KMS-11 (cell line): ENCODE results near the gene C11orf86.

Experiments used
- H2AFZ ChIP-seq: fragments of 200-600 bp; sonication (generic); 2 replicates; pipeline ENCODE4 v1.6.1; 2016; ENCODE audit warnings: antibody characterized with exemption, mixed run types, low read depth
- H3K27ac ChIP-seq: fragments of 200-600 bp; sonication (generic); 2 replicates; pipeline ENCODE4 v1.6.1; 2016; ENCODE audit warnings: mild to moderate bottlenecking, mixed run types
- H3K27me3 ChIP-seq: fragments of 200-600 bp; sonication (generic); 2 replicates; pipeline ENCODE4 v1.6.1; 2017; ENCODE audit warnings: mild to moderate bottlenecking, low read depth, mixed run types, moderate library complexity; ENCODE audit not compliant: insufficient read depth
- H3K36me3 ChIP-seq: fragments of 200-600 bp; sonication (generic); 2 replicates; pipeline ENCODE4 v1.6.1; 2017; ENCODE audit warnings: mild to moderate bottlenecking, mixed run types; ENCODE audit not compliant: insufficient read depth
- H3K4me1 ChIP-seq: fragments of 200-600 bp; sonication (generic); 2 replicates; pipeline ENCODE4 v1.6.1; 2016; ENCODE audit warnings: mild to moderate bottlenecking, low read depth, mixed run types; ENCODE audit not compliant: poor library complexity, severe bottlenecking
- H3K4me2 ChIP-seq: fragments of 200-600 bp; sonication (generic); 2 replicates; pipeline ENCODE4 v1.7.0; 2016; ENCODE audit warnings: mild to moderate bottlenecking, mixed run types
- H3K4me3 ChIP-seq: fragments of 200-600 bp; sonication (generic); IDR thresholded peaks from 2 replicates; pipeline ENCODE4 v1.6.1; 2017; ENCODE audit warnings: low read depth, low read length, mixed read lengths; ENCODE audit not compliant: insufficient read depth
- H3K79me2 ChIP-seq: fragments of 200-600 bp; sonication (generic); 2 replicates; pipeline ENCODE4 v1.6.1; 2016; ENCODE audit warnings: low read depth, mixed run types; ENCODE audit not compliant: insufficient read depth
- H3K9ac ChIP-seq: fragments of 200-600 bp; sonication (generic); 2 replicates; pipeline ENCODE4 v1.6.1; 2016; ENCODE audit warnings: mild to moderate bottlenecking, mixed run types
- H4K20me1 ChIP-seq: fragments of 200-600 bp; sonication (generic); 2 replicates; pipeline ENCODE4 v1.6.1; 2016; ENCODE audit warnings: mild to moderate bottlenecking, mixed run types; ENCODE audit not compliant: insufficient read depth
- TF ChIP-seq, protein P1 (sequence below): fragments of 200-600 bp; sonication (generic); conservative IDR thresholded peaks from 2 replicates; pipeline ENCODE4 v1.6.1; 2017; ENCODE audit warnings: low read depth, mild to moderate bottlenecking, antibody characterized with exemption, low read length, moderate library complexity, mixed read lengths

C11orf86 gene

DNA sequence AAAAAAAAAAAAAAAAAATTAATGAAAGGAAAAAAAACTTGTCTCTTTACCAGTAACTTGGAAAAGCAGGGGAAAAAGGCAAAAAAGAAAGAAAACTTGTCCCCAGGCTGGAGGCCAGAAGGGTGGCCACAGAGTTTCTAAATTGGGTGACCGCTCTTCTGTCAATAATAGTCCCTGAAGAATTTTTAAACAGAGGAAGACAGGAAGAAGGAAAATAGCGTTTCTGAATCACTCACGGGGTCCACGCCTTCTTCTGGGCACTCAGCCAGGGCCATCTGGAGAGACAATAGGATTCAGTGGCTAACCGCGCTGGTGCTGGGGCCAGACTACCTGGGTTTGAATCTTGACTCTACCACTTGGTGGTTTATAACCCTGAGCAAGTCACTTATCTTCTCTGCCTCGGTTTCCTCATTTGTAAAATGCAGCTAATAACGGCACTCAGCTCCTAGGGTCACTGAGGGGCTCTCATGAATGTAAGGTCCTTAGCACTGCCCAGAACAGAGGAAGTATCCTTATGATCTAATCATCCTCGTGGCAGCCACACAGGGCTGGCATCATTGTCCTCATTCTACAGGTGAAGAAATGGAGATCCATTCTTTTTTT lies 7.0 kb downstream of the C11orf86 start:
- Histone ChIP-seq H3K4me2 (peak overlapping the region; percentile 66), H4K20me1 (no peaks in the 10 kb centered on the region), H3K79me2 (no peaks in the 10 kb centered on the region), H2AFZ (no peak overlapping the region), H3K27ac (peak overlapping the region; percentile 27; the same call in 1 of the 2 replicates), H3K27me3 (no peaks in the 10 kb centered on the region), H3K4me1 (peaks cover 24% of the 10 kb centered on the region), H3K9ac (no peak overlapping the region), H3K36me3 (no peaks in the 10 kb centered on the region), H3K4me3 (no peak overlapping the region)
- TF ChIP-seq, protein P1, sequence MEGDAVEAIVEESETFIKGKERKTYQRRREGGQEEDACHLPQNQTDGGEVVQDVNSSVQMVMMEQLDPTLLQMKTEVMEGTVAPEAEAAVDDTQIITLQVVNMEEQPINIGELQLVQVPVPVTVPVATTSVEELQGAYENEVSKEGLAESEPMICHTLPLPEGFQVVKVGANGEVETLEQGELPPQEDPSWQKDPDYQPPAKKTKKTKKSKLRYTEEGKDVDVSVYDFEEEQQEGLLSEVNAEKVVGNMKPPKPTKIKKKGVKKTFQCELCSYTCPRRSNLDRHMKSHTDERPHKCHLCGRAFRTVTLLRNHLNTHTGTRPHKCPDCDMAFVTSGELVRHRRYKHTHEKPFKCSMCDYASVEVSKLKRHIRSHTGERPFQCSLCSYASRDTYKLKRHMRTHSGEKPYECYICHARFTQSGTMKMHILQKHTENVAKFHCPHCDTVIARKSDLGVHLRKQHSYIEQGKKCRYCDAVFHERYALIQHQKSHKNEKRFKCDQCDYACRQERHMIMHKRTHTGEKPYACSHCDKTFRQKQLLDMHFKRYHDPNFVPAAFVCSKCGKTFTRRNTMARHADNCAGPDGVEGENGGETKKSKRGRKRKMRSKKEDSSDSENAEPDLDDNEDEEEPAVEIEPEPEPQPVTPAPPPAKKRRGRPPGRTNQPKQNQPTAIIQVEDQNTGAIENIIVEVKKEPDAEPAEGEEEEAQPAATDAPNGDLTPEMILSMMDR: no peak

DNA sequence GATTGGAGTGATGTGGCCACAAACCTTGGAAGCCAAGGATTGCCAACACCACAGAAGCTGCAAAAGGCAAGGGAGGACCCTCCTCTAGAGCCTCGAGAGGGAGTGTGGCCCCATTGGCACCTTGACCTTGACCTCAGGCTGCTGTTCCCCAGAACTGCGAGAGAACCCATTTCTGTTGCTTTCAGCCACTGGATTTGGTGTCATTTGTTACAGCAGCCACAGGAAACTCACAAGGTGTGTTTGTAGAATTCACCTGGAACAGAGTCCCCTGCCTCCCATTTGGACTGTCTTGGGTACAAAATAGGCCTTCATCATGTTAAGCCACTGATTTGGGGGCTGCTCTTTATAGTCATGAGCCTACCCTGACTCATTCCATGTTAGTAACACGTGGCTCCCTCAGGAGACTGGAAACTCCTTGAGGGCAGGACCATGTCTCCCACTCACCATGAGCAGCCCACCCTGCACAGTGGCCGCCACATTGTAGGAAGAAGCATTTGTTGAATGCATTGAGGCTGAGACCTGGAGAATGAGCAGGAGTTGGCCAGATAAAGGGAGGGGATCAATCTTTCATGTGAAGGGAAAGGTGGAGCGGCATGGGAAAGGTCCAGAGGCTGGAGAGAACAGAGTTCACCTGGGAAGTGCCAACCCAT lies 8.3 kb downstream of the C11orf86 start:
- Histone ChIP-seq H3K4me1 (peaks cover 24% of the 10 kb centered on the region), H2AFZ (no peak overlapping the region), H3K9ac (no peak overlapping the region), H3K4me3 (no peak overlapping the region), H3K79me2 (no peaks in the 10 kb centered on the region), H3K27ac (no peak overlapping the region), H3K4me2 (no peak overlapping the region; the same call in 1 of the 2 replicates), H4K20me1 (no peaks in the 10 kb centered on the region), H3K36me3 (no peaks in the 10 kb centered on the region), H3K27me3 (no peaks in the 10 kb centered on the region)
- TF ChIP-seq, protein P1: no peak

DNA sequence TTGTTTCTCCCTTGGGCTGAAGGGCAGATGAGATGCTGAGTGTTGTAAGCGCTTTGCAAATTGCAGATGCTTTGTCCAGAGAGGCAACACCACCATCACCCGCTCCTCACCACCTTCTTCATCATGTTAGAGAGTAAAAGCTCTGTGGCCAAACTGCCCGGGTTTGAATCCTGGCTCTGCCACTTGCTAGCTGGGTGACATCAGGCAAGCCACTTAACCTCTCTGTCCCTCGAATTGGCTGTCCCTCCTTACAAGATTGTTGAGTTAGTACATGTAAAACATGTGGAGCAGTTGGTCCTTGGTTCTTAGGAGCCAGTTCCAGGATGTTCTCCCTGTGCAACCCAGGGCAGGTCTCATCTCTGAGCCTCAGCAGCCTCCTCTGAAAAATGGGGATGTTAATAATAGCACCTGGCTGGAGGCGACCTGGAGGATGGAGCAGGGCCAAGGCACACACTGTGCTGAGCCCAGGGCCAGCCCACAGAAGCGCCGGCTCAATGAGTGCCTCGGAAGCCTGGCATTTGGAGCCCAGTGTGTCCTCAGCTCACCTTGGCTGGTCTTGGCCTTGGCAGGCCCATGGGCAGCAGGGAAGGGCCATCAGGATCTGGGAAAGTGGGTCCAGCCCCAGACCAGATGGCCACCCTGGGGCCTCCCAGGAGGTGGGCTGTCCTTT lies 10.5 kb downstream of the C11orf86 start:
- H3K79me2 ChIP-seq: no peaks in the 10 kb centered on the region
- no peak overlapping the region for H3K4me3 ChIP-seq
- no peak overlapping the region for H3K9ac ChIP-seq
- peaks cover 24% of the 10 kb centered on the region for H3K4me1 ChIP-seq
- no peaks in the 10 kb centered on the region for H3K36me3 ChIP-seq
- no peaks in the 10 kb centered on the region for H4K20me1 ChIP-seq
- H2AFZ ChIP-seq: no peak overlapping the region
- no peak overlapping the region for H3K27ac ChIP-seq
- TF ChIP-seq, protein P1: no peak
- no peaks in the 10 kb centered on the region for H3K27me3 ChIP-seq
- no peak overlapping the region for H3K4me2 ChIP-seq

DNA sequence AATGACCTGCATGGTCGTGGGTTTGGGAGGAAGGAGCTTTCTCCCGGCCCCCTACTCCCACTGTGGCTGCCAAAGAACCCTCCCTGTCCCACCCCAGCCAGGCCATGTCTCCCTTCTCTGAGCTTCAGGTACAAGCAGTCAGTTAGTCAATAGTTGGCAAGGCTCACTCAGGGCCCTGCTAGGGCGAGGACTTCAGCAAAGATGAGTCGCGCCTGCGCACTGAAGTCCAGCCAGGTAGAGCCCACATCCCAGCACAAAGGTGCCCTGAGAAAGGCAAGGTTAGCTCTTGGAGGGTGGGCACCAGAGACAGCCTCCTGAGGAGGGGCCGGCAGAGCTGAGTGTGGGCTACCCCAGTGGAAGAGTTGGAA lies 11.1 kb downstream of the C11orf86 start:
- H3K27ac ChIP-seq: no peak overlapping the region
- H3K9ac ChIP-seq: no peak overlapping the region
- no peak overlapping the region for H3K4me2 ChIP-seq

More for the DNA sequence above, 11.1 kb downstream of the C11orf86 start:
- no peaks in the 10 kb centered on the region for H4K20me1 ChIP-seq
- H3K27me3 ChIP-seq: no peaks in the 10 kb centered on the region
- no peak overlapping the region for H3K4me3 ChIP-seq
- no peaks in the 10 kb centered on the region for H3K79me2 ChIP-seq
- H2AFZ ChIP-seq: no peak overlapping the region
- peaks cover 22% of the 10 kb centered on the region for H3K4me1 ChIP-seq
- TF ChIP-seq, protein P1: no peak
- no peaks in the 10 kb centered on the region for H3K36me3 ChIP-seq
